Fibroblast of skin of scalp (primary cell): Measurements from ENCODE around the gene GGCX.

Experiments used
- DNase-seq: peaks from one replicate; pipeline ENCODE4 v3.0.0-alpha.2; 2013

The GGCX gene

GRCh38 chr2:85540133-85540648 lies 21.1 kb downstream of the GGCX start:
- DNase-seq = no peak

GRCh38 chr2:85539361-85540132 lies 21.7 kb downstream of the GGCX start:
- DNase-seq = peak; percentile 78

- DNase-seq = peak; percentile 96
Observed at GRCh38 chr2:85538507-85539360, 22.6 kb downstream of the GGCX start, which contains the start of gene MAT2A. Gene MAT2A, plus strand, starts transcription at chr2:85539168. Its CDS starts 120 bp downstream, at chr2:85539288.

GRCh38 chr2:85537600-85538506 lies 23.4 kb downstream of the GGCX start:
- peak; percentile 38 for DNase-seq

GRCh38 chr2:85536479-85536878 lies 24.8 kb downstream of the GGCX start:
- peak; percentile 71 for DNase-seq

DNA sequence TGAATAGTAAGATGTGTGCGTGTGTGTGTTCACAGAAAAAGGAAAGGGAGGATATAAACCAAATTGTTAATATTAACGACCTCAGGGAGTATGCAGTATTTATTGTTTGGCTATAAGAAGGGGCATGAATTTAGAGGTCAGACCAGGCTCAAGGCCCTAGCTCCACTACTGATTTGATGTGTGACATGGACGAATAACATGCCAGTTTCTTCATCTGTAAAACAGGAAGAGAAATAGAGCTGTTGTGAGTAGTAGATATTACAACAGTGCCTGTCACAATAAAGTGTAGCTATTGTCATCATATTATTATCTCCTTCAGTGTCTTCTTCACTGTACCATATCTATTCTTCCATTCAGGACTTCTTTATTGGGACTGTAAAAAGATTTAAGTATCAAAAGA lies 26.4 kb downstream of the GGCX start:
- no peak for DNase-seq

GRCh38 chr2:85534099-85534498 lies 27.2 kb downstream of the GGCX start:
- no peak for DNase-seq

- DNase-seq = no peak
Observed at GRCh38 chr2:85531589-85531988, 29.7 kb downstream of the GGCX start.

GRCh38 chr2:85529809-85530208 lies 31.5 kb downstream of the GGCX start:
- DNase-seq = no peak

DNA sequence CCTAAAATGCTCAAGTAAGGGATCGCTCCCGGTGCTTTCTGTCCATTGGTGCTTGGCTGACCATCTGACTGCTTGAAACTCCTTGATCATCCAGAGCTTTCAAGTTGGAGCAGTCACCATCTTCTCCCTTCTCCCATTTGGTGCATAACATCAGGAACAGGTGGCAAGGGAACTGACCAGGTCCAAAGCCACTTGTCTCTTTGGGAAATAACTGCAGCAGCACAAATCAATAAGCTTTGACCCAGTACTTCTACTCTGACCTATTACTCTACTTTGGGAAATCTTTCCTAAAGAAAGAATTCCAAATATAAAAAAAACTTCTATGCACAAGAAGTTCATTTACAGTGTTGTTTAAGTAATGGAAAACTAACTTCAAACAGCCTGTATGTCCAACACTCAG lies 32.9 kb downstream of the GGCX start:
- DNase-seq = no peak

DNA sequence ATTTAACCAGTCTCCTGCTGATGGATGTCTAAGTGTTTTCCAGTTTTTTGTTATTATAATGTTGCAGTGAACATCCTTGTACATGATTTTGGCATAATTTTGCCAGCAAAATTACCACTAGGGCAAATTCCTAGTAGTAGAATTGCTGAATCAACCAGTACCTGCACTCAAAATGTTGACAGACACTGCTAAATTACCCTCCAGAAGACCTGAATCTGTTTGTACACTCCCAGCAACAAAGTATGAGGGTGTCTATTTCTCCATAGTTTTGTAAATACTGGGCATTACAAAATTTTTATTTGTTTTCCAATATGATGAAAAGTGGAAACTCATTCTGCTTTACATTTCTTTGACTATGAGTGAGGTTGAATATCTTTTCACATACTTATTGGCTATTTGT lies 33.5 kb downstream of the GGCX start:
- DNase-seq = no peak

- DNase-seq = no peak
Observed at GRCh38 chr2:85525567-85525966, 35.7 kb downstream of the GGCX start.

DNA sequence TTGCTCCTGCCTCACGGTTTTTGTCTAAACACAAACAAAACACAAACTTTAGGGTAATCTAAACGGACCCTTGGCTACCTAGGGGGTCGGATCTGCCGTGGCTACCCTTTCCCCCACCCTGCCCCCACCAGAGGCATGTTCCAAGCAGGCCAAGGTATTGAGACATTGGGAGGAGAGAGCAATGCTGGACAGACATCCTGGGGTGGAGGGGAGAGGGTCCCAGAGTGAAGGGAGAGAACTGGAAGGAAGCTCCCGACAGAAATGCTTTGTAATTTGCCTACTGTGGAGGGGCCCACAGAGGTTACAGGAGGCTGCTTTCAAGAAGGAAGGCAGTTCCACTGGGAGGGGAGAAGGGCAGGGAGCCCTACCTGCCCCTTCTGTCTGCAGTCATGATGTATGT lies 36.3 kb downstream of the GGCX start:
- no peak for DNase-seq

- no peak for DNase-seq
Observed at GRCh38 chr2:85524336-85524908, 36.9 kb downstream of the GGCX start.

DNA sequence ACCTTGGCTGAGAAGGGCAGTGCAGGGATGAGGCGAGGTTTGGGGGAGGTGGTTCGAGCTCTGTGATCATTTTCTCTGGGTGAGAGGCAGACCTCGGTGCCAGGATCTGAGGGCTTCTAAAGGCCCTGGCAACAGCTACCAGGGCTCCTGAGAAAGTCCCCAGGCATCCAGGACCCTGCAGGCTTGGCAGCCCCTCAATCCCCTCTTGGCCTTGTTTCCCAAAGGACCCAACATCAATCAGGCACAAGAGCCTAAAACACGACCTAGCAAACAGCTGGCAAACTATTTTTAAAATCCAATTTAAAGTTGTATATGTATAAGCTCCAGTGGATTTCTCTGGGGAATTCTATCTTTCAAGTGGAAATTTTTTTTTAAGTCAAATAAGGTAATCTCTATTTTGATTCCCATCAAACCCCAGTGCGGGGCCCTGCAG lies 37.4 kb downstream of the GGCX start:
- DNase-seq = no peak

- DNase-seq = no peak
Observed at GRCh38 chr2:85523062-85523902, 38.0 kb downstream of the GGCX start.

GRCh38 chr2:85522090-85522647 lies 39.1 kb downstream of the GGCX start:
- no peak for DNase-seq

- no peak for DNase-seq
Observed at GRCh38 chr2:85516653-85517389, 44.5 kb downstream of the GGCX start.

DNA sequence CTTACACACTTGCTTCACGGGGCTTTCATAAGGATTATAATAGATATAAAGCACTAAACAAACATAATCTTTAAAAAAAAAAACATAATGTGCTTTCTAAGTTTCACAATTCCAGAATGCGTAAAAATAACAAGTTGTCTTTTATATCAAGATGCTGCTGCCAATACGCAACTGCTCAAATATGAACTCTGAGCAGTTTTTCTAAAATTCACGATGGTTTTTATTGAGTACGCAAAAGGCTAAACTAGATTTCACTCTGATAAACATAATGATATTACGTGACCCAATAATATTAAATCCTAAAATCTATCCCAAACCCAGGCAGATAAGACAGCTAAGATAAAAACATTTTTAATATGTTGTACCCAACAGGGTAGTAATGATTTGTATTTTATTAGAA lies 47.0 kb downstream of the GGCX start:
- DNase-seq = no peak
